ENCODE data around the gene SERPINB2.
A peak's percentile ranks its signal among the peaks of the same experiment; 100 is the strongest.
"Not testable (repeated sequence)": the region's sequence is repeated elsewhere in the genome, so short reads cannot be mapped to it uniquely, and the experiment has no call there.

Gene SERPINB2

DNA sequence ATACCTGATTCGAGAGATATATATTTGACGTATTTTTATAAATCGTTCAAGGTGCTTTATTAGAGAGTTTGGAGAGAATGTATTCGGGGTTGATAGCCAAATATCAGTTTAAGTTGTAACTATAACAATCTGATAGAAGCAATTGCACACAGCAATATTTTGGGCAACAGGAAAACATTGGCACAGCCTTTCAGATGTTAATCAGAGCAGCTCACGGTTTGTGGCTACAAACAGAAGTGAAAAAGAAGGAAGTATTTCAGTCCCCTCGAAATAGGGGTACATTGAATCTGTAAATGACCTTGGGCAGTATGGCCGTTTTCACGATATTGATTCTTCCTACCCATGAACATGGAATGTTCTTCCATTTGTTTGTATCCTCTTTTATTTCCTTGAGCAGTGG lies 40.8 kb downstream of the SERPINB2 start:
- Histone ChIP-seq H3K4me3 (no peak overlapping the region), H3K27ac (no peak overlapping the region)

GRCh38 chr18:63929369-63929768 lies 41.9 kb downstream of the SERPINB2 start:
- not testable (repeated sequence) for H3K4me3 ChIP-seq, H3K27ac ChIP-seq

DNA sequence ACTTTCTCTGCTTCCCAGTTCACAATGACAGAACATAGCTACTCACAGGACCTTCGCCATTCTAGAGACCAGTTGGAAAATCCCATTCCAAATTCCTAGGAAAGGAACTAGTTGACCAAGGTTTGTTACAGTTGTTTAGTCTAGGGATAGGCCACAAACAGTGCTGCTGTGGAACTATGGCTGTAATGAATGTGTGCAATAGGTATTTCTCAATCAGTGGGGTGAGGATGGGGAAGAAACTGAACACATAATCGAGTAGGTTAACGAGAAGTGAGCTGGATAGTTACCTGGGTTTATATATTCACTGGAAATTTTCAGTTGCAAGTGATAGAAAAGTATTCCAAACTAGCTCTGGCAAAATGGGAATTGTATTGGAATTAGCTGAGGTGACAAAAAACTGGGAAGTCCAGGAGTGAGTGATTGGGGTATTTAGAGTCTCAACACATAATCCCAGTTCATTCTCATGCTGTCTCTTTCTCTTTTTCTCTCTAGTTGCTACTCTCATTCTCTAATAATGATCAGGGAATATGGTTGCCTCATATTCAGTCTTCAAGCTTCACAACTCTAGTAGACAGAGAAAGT lies 43.4 kb downstream of the SERPINB2 start:
- no peak overlapping the region for H3K4me3 ChIP-seq
- H3K27ac ChIP-seq = no peak overlapping the region

- H3K4me3 ChIP-seq = peak overlapping the region; percentile 41 to 65 (median 55)
Measured at GRCh38 chr18:63936156-63936931, 48.8 kb downstream of the SERPINB2 start.

GRCh38 chr18:63936932-63937393 lies 49.5 kb downstream of the SERPINB2 start:
- Histone ChIP-seq H3K4me3 (peak overlapping the region; percentile 41 to 65 (median 55)), H3K27ac (peak overlapping the region in 4 of 21 experiments; percentile 11 to 73 (median 64))

More at GRCh38 chr18:63936156-63936931, 48.8 kb downstream of the SERPINB2 start:
- peak overlapping the region in 12 of 21 experiments; percentile 1 to 73 (median 44) for H3K27ac ChIP-seq

- H3K27ac ChIP-seq = no peak overlapping the region
- no peak overlapping the region for H3K4me3 ChIP-seq
Measured at GRCh38 chr18:63940008-63940407, 52.5 kb downstream of the SERPINB2 start.

DNA sequence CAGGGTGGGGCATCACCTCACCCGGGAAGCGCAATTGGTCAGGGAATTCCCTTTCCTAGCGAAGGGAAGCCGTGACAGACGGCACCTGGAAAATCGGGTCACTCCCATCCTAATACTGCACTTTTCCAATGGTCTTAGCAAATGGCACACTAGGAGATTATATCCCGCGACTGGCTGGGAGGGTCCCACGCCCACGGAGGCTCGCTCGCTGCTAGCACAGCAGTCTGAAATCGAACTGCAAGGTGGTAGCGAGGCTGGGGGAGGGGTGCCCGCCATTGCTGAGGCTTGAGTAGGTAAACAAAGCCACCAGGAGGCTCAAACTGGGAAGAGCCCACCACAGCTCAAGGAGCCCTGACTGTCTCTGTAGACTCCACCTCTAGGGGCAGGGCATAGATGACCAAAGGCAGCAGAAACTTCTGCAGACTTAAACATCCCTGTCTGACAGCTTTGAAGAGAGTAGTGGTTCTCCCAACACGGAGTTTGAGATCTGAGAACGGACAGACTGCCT lies 53.1 kb downstream of the SERPINB2 start:
- H3K4me3 ChIP-seq, H3K27ac ChIP-seq: not testable (repeated sequence)

DNA sequence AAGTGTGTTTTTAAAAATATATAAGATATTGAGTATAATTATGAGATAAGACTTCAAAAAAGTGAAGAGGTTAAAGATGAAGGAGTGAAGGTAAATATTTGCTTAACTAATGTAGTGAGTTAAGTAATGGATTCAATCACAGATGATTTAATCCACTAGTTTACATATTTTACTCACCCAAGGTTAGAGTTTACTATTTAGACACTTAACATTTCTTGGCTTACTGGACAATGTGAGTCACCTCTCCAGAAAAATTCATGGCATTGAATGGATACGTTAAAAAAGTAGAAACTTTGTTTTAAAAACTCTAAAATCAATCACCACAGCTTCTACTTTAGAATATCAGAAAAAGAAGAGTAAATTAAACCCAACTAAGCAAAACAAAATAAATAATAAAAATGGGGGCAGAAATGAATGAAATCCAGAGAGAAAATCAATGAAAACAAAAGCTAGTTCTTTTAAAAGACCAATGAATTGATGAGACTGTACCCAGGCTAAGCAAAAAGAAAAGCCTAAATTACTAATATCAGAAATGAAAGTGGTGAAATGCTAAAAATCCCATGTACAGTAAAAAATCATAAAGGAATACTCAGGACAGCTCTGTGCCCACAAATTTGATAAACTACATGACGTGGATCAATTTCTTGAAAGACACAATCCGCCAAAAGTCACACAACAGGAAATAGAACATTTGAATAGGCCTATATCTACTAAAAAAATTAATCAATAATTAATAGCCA lies 59.7 kb downstream of the SERPINB2 start:
- Histone ChIP-seq H3K4me3 (no peak overlapping the region), H3K27ac (no peak overlapping the region)

DNA sequence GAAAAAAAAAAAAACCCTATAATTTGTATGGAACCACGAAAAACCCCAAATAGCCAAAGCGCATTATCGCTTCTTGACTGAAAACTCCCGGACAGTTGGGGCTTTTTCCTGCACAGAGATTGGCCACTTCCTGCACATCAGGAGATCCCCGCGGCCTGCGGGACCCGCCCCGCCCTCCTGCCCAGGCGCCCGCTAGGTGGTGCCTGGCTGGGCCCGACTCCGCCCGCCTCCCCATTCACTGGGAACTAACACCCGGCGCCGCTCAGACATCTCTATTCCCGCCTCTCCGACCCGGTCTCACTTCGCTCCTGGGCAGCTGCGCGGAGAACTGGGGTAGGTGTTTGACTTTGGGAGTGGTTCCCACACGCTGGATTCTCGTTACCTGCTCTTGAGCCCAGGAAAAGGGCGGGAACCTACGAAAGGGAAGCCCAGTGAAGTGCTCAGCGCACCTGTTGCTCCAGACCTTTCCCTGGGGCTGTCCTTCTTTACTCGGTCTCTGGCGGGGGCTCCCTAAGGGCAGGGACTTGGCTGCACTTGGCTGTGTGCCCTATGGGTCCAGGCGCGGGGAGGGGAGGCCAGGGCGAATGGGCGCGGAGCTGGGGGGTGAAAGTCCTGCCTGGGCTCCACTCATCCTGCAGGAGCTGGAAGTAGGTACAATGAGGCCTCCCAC lies 61.7 kb downstream of the SERPINB2 start, which contains the start of gene HMSD:
Gene HMSD, plus strand, starts transcription at position 234 of the 670 bp plus-strand sequence. CDS start 4,155 bp downstream, outside the sequence.
- Histone ChIP-seq H3K4me3 (peak within 1 kb of the TSS in 5 of 7 experiments; percentile 4 to 26 (median 14)), H3K27ac (no peak within 1 kb of the TSS)

DNA sequence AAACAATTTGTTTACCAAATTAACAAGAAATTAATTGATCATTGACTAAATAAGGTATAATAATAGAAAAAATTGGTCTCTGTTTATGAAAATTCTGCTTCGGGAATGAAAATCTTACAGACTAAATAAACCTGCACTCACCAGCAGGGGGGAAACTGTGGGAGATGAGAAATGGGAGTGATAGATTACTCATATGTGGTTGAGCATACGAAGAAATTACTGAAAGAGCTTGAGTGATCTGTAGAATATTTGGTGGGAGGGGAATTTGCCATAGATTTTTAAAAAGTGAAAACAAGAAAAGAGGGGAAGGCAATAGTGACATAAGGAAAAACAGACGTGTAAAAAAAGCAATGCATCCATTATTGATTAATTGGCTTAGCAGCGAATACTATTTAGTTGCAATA lies 63.8 kb downstream of the SERPINB2 start:
- no peak overlapping the region for H3K27ac ChIP-seq
- H3K4me3 ChIP-seq = no peak overlapping the region
